HG03025 (cell line): Measurements from ENCODE around the gene HMOX1.
"Not testable (repeated sequence)": the region's sequence is repeated elsewhere in the genome, so short reads cannot be mapped to it uniquely, and the experiment has no call there.

Experiments used
- ATAC-seq: cut with Tn5 transposase; IDR thresholded peaks from one replicate; pipeline ENCODE4 v1.9.1; 2021; ENCODE audit warnings: mild to moderate bottlenecking, moderate library complexity; ENCODE audit not compliant: unreplicated experiment, low FRiP score

The HMOX1 gene

DNA sequence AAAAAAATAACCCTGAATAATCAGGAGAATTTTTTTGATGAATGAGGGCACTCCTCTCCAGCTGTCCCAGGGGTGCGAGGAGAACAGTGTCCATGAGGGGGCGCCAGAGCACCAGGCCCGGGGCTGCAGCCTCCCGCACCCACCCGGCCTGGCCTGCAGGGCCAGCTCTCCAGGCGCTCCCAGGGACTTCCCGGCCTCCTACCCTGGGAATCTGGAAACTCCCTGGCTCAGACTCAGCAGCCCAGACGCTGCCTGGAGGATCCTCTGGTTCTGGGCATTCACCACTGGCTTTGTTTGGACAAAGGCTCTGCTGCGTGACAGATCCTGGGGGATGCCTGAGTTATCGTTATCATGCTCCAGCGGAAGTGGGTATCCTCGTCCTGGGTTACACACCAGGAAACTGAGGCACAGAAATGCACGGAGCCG is 50.0 kb downstream of the HMOX1 start:
- ATAC-seq, result no peak

DNA sequence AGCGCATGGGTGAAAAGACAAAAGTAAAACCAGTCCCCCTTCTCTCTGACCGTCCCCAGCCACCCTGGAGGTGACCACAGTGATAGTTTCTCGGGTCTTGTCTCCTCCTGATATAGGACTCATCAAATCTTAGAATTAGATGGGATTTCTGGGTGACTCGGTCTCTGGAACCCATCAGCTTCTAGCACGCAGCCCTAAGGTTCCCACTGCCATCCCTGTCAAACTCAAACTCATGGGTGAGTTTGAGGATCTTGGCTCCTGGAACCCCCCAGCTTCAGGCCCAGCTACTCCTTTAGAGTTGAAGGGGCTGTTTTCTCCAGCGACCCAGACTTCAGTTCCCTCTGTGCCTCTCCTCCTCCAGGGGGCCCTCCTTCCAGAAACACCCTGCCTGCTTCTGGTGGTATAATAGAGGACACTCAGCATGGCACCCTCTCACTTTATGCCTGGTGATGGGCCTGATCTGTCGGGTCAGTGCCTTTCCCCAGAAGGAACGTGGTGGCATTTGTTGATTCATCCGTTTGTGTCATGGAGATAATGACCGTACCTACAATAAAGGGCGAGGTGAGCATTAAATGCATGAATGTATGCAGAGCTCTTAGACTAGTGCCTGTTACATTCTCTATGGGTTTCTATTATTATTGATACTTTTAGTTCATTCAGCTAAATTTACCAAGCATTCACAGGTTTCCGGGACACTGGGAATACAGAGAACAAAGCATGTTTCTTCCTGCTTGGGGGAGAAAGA is 50.8 kb downstream of the HMOX1 start:
- no peak for ATAC-seq

DNA sequence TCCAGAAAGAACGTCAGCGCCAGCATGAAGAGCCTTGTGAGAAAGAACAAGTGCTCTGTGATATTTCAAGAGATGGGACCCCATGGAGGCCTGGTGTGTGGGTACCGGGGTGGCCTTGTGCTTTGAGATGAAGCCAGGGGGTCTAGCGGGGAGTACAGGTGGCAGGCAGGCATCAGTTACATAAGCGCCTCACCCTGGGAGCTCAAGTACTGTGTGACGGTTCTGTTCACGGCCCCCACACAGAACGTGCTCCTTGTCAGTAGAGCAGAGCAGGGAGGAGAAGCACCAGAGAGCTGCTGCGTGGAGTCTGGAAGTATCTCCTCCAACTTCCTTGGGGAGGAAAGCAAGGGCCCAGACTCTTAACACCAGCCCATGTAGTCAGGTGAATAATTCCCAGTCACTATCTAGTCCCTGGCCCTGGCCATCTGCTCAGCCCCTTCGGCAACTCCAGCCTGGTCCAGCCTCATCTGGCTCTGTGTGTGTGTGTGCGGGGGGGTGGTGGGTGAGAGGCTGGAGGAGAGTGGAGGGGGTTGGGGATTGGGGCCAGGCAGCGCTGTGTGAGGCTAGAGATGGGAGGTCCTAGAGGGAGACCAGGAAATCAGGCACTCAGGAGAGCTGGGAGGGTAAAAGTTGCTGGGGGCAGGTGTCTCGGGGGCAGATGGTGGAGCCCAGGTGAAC is 51.5 kb downstream of the HMOX1 start:
- no peak for ATAC-seq

DNA sequence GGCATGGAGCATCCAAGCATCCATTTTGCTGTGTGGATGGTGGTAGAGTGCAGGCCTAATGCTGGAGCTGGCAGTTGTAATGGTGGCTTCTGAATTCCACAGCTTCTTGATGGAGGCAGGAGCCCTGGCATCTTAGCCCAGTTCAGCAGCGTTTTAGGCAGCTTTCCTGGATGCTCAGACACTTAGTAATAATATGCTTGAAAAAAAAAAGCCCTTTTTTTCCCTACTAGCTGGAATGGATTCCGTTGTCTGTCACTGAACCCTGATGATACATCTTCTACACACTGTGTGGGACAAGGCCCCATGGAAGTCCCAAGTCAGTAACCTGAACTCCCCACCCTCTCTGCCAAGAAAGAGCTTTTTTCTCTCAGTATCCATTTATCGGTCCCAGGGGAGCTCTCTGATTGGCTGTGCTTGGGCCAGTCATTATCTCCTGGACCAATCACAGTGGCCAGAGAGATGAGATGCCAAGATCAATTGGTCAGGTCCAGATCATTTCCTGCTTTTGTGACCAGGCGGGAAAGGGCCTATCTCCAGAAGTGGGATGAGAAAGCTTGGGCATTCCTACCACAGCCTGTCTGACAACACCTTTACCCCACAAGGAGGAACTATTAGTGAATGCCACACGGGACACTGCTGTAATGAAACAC is 53.3 kb downstream of the HMOX1 start:
- no peak for ATAC-seq

DNA sequence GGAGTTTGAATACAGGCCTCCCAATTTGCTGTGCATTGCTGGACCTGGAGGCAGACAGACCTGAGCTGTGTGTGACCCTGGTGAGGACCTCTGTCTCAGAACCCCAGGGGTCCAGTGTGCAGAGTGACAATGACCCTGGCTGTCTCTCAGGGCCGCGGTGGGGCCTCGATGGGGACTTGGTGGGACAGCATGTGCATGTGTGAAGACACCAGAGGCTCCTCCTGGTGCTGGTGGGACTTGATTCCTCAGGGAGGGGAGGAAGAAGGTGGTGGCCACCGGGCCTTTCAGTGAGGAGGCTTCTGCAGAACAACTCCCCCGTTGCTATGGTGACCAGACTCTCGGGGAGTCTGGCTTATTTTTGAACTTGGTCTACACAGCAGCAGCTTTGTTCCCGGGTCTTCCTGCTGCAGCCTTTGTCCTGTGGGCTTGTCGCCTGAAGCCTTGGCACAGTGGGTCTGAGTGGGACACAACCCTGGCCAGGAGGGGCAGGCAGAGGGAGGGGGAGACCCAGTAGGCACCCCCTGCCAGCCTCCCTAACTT is 54.4 kb downstream of the HMOX1 start:
- ATAC-seq, result no peak

DNA sequence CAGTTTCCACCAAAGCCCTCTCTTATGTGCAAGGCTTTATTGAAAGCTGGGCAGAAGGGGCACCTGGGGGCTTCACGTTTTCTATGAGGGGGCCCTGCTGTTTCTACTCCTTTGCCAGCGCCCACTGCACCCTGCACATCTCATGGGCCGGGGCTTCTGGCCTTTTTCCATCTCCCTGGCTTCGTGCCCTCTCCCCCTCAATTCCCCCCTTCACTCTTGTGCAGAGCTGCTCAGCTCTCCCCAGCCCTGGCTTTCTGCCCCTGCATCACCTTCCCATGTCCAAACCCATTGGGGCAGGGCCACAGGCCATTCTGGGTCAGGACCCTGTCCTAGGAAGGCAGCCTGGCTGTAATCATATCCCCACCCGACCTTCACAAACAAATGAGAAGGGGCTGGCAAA is 55.5 kb downstream of the HMOX1 start:
- ATAC-seq, result no peak

DNA sequence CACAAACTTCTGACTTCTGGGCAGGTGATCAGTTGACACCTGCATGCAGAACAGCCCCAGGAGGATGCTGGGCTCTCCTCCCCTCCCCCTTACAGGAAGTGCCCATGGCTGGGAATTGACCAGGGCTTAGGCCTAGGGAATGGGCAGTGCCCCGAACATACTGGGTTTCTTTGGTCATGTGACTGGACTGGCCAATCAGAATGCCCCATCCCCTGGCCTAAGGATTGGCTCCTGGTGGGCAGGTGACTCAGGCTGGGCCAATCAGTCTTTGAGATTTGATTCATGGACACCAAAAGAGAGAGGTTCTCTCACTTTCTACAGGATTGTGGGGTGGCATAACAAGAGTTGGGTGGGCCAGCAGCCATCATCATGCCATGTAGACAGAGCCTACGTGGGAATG is 56.2 kb downstream of the HMOX1 start:
- ATAC-seq, result no peak

DNA sequence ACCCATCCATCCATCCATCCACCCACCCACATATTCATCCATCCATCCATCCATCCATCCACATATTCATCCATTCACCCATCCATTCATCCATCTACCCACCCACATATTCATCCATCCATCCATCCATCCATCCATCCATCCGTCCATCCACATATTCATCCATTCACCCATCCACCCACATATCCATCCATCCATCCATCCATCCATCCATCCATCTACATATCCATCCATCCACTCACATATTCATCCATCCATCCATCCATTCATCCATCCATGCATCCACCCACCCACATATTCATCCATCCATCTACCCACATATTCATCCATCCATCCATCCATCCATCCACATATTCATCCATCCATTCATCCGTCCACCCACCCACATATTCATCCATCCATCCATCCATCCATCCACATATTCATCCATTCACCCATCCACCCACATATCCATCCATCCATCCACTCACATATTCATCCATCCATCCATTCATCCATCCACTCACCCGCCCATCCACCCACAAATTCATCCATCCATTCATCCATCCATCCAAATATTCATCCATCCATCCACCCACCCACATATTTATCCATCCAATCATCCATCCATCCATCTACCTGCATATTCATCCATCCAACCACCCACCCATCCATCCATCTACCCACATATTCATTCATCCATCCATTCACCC is 57.9 kb downstream of the HMOX1 start:
- not testable (repeated sequence) for ATAC-seq

DNA sequence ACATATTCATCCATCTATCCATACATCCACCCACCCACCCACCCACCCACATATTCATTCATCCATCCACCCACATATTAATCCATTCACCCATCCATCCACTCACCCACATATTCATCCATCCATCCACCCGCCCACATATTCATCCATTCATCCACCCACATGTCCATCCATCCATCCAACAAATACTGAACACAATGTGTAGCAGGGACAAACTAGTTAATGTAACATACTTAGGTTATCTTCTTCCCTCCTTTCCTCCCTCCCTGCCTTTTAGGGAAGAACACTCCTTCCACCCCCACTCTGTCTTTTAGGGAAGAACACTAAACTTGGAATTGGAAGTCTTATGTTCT is 58.4 kb downstream of the HMOX1 start:
- no peak for ATAC-seq

DNA sequence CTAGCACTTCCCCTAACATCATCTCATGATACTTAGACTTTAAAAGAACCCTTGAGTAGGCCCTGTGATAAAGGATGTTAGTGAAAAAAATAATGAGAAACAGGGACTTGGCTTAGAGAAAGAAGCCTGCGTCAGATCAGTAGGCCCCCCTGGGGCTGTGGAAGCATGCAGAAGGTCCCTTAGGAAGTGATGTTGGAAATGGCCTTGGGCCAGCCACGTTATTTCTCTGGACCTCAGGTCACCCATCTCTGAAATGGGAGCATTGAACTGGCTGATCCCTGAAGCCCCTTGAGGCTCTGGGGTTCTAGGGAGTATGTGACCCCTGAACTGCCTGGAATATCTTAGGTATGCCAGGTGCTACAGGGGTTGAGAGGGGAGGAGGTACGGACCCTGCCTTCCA is 59.2 kb downstream of the HMOX1 start:
- no peak for ATAC-seq

DNA sequence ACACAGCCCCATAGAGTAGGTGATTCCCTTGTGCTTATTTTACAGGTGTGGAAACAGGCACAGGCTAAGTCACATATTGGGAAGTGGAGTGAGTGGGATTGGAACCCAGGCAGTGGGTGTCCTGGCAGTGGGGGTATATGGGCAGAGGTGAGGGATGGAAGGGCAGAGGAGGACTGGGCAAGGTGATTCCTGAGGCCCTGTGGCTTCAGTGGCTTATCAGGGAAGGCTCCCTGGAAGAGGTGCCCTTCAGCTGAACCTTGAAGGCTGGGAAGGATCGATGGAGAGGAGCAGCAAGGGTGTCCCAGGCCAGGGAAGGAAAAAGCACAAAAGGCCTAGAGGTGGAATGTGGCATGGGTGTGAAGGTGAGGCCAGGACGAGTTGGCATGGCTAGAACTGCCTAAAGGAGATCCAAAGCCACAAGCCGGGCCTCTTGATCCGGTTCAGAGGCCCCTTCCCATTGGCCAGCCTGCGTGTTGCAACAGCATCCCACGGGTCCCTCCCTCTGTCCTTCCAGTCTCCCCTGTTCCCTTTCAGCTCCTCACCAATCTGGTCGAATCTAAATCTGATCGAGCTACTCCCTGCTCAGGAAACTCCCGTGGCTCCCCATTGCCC is 60.7 kb downstream of the HMOX1 start:
- no peak for ATAC-seq

DNA sequence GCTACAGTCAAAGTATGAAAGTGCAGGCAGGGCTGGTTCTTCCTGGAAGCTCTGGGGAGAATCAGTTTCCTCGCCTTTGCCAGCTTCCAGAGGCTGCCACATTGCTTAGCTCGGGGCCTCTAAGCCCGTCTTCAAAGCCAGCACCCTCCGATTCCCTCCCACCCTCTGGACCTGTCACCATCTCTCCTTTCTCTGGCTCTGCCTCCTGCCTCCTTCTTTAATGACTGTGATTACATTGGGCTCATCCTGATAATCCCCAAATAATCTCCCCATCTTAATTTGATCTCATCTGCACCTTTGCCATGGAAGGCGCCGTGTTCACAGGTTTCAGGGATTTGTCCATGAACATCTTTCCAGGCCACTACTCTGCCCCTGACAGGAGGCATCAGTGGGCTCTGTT is 61.6 kb downstream of the HMOX1 start:
- ATAC-seq, result no peak

DNA sequence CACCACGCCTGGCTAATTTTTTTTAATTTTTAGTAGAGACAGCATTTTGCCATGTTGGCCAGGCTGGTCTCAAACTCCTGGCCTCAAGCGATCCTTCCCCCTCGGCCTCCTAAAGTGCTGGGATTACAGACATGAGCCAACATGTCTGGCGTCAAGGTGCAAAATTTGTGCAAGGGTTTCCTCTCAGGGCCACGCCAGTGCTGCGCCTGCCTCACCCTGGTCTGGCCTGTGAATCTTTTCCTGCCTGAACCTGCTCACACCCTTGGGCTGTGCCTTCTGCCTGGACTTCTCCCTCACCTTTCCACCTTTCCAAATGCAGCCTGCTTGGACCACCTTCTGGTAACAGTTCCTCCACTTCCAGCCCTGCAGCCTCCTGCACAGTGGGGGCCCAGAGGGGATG is 62.4 kb downstream of the HMOX1 start:
- ATAC-seq, result no peak
